ENCODE data around the gene MTA2. TPM values are rescaled to one million over a fixed set of nuclear protein-coding genes. Genes with fewer than 3 reads are reported as not detected.
"Not testable (repeated sequence)": the region's sequence is repeated elsewhere in the genome, so short reads cannot be mapped to it uniquely, and the experiment has no call there.

MTA2 gene
- total RNA-seq, 1 experiment from 2014 or later, result 117 TPM

DNA sequence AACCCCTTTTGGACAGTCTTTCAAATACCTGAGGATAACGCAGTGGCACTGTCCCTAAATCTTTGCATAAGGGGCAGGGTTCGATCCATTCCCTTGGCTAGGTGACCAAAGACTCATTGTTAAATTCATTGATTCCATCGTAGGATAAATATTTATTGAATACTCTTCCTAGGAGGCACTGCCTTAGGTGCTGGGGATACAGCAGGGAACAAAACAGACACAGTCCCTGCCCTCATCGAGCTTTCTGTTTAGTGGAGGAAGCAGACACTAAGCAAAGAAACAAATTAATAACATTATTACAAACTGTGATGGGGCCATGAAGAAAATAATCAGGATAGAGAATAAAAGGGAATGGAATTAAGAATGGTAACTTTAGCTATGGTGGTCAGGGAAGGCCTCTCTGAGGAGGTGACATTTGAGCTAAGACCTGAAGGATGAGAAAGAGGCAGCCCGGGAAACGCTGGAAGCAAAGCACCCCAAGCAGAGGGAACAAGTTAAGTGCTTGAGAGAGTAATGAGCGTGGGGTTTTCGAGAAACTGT lies 19.4 kb upstream of the MTA2 start:
- Histone ChIP-seq H3K27me3 (no peaks in the 10 kb centered on the region), H3K9me3 (no peaks in the 10 kb centered on the region), H3K36me3 (peaks cover 32% of the 10 kb centered on the region), H3K4me3 (peak overlapping the region; percentile 73)
- DNase-seq, result no peak

DNA sequence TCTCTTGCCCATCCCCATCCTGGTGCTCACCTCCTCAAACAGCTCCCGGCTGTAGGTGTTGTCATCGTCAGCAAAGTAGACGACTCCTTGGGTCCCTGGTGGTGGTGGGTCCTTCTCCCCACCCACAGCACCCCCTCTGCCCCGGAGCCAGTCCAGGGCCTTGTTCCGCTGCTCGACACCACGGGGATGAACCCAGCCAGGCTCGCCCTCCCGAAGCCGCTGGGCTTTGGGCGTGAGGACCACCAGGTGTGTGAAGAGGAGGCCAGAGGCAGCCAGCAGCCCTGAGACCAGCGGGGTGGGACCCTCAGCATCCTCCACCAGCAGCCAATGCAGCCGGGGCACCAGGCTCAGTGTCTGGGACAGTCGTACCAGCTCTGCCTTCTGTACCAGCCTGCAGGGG lies 15.3 kb upstream of the MTA2 start:
- not testable (repeated sequence) for DNase-seq, H3K9me3 ChIP-seq, H3K4me3 ChIP-seq, H3K27me3 ChIP-seq
- H3K36me3 ChIP-seq, result peaks cover 29% of the 10 kb centered on the region

DNA sequence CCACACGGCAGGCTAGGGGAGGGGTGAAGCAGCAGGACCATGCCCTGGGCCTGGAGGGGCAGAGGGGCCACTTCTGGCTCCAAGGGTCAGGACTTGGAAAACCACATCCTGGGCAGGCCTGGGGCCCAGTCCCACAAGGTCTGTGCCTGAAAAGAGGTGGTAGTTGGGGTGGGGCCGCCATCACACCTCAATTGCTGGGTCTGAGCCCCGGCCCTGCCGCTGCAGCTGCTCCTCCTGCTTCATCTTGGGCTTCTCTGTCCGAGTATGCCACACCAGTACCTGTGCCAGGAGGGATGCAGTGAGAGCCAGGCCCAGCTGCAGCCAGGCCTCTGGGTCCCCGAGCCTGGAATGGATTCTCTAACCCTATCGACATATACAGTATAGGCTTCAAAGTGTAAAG lies 13.9 kb upstream of the MTA2 start:
- H3K36me3 ChIP-seq, result peaks cover 32% of the 10 kb centered on the region
- H3K4me3 ChIP-seq, result no peak overlapping the region
- no peaks in the 10 kb centered on the region for H3K27me3 ChIP-seq
- DNase-seq, result no peak
- H3K9me3 ChIP-seq, result no peaks in the 10 kb centered on the region

DNA sequence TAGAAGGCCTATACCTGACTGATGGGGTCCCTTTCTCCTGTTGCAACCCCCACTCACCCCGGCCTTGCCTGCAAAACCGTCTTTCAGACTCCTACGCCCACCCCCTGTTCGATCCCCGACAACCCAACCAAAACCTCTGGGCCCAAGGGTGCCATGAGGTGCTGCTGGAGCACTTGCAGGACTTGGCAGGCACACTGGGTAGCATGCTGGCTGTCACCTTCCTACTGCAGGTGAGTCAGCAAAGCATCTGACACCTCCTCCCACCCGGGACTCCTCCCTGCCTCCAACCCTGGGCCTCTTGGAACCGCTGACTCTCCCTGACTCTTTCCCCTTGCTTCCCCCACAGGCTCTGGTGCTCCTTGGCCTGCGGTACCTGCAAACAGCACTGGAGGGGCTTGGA lies 12.6 kb upstream of the MTA2 start:
- peaks cover 36% of the 10 kb centered on the region for H3K36me3 ChIP-seq
- DNase-seq, result peak; percentile 27
- H3K9me3 ChIP-seq, result no peaks in the 10 kb centered on the region
- no peak overlapping the region for H3K4me3 ChIP-seq
- no peaks in the 10 kb centered on the region for H3K27me3 ChIP-seq

DNA sequence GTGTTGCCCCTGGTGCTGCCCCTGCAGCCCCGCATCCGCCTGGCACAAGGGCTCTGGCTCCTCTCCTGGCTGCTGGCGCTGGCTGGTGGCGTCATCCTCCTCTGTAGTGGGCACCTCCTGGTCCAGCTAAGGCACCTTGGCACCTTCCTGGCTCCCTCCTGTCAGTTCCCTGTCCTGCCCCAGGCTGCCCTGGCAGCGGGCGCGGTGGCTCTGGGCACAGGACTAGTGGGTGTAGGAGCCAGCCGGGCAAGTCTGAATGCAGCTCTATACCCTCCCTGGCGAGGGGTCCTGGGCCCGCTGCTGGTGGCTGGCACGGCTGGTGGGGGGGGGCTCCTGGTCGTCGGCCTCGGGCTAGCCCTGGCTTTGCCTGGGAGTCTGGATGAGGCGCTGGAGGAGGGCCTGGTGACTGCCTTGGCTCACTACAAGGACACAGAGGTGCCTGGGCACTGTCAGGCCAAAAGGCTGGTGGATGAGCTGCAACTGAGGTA lies 11.7 kb upstream of the MTA2 start:
- H3K27me3 ChIP-seq, result no peaks in the 10 kb centered on the region
- no peak for DNase-seq
- no peak overlapping the region; the same call in 1 of the 2 replicates for H3K4me3 ChIP-seq
- H3K9me3 ChIP-seq, result no peaks in the 10 kb centered on the region
- peaks cover 36% of the 10 kb centered on the region for H3K36me3 ChIP-seq

DNA sequence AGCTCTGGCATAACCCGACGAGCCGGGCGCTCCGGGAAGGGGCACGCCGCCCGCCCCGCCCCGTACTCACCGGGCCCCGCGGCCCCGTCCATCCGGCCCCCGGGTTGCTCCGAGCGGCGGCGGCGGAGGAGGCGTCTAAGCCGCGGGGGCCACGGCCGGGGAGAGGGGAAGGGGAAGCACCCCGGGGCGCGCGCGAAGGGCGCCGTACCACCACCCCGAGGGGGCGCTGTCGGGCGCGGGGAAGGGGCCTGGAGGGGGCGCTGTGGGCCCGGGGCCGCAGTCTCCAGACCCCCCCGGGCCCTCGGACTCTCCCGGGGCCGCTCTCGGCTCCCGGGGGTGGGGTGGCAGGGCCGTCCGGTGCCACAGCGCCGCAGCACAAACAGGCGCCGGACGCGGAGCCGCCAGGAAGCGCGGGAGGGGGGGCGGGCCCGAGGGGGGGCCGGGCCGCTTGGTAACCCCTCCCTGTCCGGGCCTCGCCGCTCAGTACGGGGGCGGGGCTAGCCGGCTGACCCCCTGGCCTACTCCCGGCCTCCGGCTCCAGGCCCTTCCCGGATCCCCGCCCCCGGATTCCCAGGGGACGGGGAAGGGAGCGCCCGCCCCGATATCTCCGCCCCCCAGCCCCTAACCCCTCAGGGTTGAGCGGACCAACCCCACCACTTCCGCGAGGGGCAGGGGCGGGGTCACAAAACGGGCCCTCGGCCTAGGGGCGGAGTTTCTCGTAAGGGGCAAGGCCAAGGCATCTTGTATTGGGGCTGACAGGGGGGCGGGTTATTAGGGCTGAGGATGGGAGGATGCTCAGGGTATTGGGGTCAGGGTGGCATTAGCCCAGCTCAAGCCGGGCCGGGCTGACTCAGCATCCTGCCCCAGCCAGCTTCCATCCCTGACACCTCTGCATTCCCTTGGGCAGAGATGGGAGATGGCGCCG lies 11.0 kb upstream of the MTA2 start, which contains the start of the genes EML3 and ROM1:
TSS of gene EML3 (minus strand) at position 410 of the 925 bp plus-strand sequence. CDS start at position 92, 318 bp downstream.
TSS of gene ROM1 (plus strand) at position 892 of the 925 bp plus-strand sequence. CDS start at position 917, 25 bp downstream.
- peak; percentile 96 for DNase-seq
- H3K27me3 ChIP-seq, result no peaks in the 10 kb centered on the region
- no peaks in the 10 kb centered on the region for H3K9me3 ChIP-seq
- peaks cover 38% of the 10 kb centered on the region for H3K36me3 ChIP-seq
- peak within 1 kb of the TSS; percentile 77 for H3K4me3 ChIP-seq

DNA sequence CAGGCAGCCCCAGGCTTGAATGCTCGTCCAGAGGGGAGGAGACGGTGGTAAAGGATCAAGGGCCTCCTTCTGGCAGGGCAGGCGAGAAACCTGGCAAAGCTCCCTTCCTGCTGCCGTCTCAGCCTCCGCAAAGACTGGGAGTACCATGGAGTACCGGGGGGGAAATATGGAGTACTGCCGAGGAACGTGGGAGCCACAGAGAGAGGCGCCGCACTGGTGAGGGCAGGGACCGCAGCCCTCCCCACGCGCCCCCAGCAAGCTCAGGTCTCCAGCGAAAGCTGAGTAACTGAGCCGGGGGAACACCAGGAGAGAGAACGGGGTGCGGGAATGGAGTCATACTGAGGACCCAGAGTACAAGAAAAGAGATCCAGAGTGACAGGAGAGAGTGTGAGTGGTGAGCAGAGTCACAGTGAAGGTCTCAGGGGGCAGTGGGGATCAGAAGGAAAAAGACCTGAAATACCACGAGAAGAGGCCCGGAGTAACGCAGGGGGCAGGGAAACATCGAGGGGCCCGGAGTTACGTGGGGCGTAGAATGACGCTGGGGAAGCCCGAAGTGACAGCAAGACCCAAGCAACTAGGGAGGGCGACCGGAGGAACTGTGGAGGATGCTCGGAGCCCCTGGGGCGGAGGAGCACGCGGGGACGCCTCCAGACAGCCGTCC lies 10.2 kb upstream of the MTA2 start:
- peak overlapping the region; percentile 77 for H3K4me3 ChIP-seq
- H3K36me3 ChIP-seq, result peaks cover 36% of the 10 kb centered on the region
- H3K9me3 ChIP-seq, result no peaks in the 10 kb centered on the region
- peak; percentile 81 for DNase-seq
- H3K27me3 ChIP-seq, result no peaks in the 10 kb centered on the region

DNA sequence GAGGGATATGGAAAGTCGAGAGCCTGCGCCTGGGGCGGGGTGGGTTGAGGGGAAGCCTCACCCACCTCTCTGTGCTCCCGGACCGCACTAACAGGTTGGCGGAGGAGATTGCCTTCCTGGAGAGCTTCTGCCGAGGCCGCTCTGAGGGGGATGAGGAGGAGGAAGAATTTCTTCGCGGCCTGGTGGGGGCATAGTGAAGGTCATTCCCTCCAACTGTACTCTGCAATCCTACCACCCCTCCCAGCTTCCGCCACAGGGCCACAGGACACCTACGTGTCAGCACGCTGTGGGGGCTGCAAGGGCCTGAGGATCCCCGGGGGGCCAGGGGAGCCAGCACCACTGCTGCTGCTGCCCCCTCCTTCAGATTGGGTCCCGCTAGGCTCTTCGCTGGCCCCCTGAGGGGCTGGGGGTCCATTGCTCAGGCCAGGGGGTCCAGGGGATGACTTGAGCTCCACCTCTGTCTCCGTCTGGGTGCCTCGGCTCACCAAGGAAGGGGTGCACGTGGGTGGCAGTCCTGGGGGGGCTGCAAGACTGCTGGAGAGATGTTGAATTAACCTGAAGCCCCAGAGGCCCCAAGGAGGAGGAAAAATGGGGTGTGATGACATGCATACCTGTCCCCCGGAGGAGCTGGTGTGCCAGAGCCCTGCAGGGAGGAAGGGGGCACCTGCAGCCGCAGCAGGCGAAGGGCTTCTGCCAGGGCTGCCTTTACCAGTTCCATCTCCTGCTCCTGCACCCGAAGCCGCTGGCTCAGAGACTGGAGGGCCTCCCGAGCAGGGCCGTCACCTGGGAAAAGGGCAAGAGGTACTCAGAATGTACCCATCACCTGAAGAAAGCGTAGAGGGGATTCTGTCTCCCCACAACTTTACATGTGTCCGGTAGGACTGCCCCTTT lies 9.4 kb upstream of the MTA2 start:
- Histone ChIP-seq H3K36me3 (peaks cover 35% of the 10 kb centered on the region), H3K4me3 (peak overlapping the region; percentile 77), H3K27me3 (no peaks in the 10 kb centered on the region), H3K9me3 (no peaks in the 10 kb centered on the region)
- DNase-seq, result no peak

DNA sequence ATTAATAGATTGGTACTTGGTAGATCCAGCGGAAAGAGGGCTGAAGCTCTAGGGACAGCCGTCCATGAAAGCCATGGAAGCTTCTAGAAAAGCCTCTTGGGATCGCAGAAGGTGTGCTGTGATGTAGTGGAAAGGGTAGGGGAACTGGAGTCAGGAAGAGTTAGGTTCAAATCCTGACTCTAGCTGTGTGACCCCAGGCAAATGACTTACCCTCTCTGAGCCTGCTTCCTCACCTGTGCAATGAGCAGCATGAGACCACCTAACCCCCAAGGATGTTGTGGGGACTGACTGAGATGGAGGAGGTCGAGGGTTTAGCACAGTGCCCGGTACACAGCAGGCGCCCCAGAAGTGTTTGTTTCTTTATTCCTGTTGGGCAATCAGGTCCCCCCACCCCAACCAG lies 8.7 kb upstream of the MTA2 start:
- no peak overlapping the region for H3K4me3 ChIP-seq
- H3K9me3 ChIP-seq, result no peaks in the 10 kb centered on the region
- no peak for DNase-seq
- H3K36me3 ChIP-seq, result peaks cover 29% of the 10 kb centered on the region
- no peaks in the 10 kb centered on the region for H3K27me3 ChIP-seq

DNA sequence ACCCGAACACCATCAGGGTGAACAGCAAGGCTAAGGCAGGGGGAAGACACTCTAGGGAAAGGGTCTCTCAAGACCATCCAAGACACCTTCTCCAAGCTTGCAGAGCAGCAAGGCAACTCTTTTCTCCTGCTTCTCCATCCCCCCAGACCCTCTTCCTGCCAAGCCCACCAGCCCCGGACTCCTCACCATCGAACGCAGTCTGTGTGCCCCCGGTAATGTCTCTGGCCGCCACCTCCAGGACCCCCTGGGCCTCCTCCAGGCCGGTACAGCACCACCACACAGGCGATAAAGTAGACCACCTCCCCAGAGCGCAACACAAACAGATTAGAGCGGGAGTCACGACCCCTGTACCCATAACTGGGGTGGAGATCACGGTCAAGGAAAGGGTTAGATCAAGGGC lies 7.1 kb upstream of the MTA2 start:
- Histone ChIP-seq H3K9me3 (no peaks in the 10 kb centered on the region), H3K4me3 (no peak overlapping the region), H3K27me3 (no peaks in the 10 kb centered on the region), H3K36me3 (peaks cover 28% of the 10 kb centered on the region)
- no peak for DNase-seq

DNA sequence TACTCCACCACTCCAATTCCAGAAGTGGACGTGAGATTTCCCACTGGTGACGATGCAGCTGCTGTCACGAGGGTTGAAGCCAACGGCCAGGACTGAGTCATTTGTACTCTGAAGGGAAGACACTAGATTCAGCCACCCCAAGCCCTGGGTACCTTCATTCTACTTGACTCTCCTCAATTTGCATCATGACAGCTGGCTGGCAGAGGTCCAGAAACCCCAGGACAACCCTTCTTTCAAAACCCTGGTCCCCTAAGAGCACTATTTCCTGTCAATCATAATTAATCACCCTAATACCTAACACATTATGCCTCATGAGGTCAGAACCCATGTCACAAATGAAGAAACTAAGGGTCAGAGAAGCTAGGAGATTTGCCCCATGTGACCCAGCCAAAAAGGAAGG lies 6.0 kb upstream of the MTA2 start:
- Histone ChIP-seq H3K27me3 (no peaks in the 10 kb centered on the region), H3K36me3 (peaks cover 30% of the 10 kb centered on the region), H3K4me3 (no peak overlapping the region), H3K9me3 (no peaks in the 10 kb centered on the region)
- DNase-seq, result no peak

DNA sequence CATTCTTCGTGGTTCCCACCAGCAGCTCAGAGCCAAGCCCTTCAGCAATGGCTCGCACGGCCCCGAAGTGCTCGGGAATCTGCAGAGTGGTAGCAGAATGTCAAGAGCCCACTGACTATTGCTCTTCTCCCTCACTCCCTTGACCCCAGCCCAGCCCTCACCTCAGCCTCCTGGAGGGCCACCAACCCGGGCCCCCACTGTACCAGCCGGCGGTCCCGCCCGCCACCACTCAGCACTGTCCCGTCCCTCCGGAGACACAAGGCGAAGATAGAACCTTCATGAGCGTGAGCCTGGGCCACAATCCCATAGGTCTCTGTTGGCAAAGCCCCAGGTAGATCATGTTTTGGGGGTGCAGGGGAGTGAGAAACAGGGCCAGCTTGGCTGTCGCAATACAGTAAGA lies 4.2 kb upstream of the MTA2 start:
- DNase-seq, result no peak
- peaks cover 36% of the 10 kb centered on the region for H3K36me3 ChIP-seq
- H3K27me3 ChIP-seq, result no peaks in the 10 kb centered on the region
- no peaks in the 10 kb centered on the region for H3K9me3 ChIP-seq
- no peak overlapping the region for H3K4me3 ChIP-seq

DNA sequence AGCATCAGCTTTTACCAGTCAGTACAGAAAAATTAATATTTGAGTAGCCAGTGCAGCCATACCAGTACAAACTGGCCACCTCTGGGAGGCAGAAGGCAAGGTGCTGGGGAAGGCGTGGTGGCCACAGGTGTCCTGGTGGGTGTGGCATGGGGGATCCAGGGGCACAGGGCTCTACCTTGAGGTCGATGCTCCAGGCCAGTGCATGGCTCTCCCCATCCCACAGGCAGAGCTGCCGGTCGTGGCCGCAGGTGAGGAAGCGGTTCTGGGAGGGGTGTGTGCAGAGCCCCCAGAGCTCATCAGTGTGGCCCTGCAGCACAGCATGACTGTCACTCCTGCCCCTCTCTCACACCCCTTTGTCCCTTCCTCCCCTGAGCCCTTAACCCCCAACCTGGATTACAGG lies 3.8 kb upstream of the MTA2 start:
- H3K4me3 ChIP-seq, result no peak overlapping the region
- no peaks in the 10 kb centered on the region for H3K9me3 ChIP-seq
- peaks cover 36% of the 10 kb centered on the region for H3K36me3 ChIP-seq
- DNase-seq, result no peak
- H3K27me3 ChIP-seq, result no peaks in the 10 kb centered on the region

DNA sequence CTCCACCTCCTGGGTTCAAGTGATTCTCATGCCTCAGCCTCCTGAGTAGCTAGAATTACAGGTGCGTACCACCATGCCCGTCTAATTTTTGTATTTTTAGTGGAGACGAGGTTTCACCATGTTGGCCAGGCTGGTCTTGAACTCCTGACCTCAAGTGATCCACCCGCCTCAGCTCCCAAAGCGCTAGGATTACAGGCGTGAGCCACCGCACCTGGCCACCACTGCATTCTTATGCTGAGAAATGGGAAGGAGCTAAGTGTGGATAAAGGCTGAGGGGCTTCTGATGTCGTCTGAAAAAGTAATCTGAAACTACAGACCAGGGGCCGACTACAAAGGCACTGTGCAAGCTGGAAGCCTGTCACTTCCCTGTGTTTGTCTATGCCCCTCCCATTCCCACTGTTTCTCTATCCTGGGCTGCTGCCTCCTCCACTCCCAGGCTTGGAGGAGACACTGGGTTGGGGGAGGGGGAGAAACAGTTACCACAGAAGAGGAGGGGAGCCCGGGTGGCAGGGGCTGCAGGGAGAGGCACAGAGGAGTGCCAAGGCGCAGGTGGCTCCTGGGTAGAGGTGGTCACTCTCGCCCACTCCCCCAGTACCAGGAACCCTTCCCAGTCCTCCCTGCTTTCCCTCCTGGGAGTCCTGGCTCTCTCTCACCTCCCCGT lies 2.9 kb upstream of the MTA2 start:
- no peak for DNase-seq
- H3K36me3 ChIP-seq, result peaks cover 38% of the 10 kb centered on the region
- H3K4me3 ChIP-seq, result no peak overlapping the region
- no peaks in the 10 kb centered on the region for H3K27me3 ChIP-seq
- H3K9me3 ChIP-seq, result no peaks in the 10 kb centered on the region

DNA sequence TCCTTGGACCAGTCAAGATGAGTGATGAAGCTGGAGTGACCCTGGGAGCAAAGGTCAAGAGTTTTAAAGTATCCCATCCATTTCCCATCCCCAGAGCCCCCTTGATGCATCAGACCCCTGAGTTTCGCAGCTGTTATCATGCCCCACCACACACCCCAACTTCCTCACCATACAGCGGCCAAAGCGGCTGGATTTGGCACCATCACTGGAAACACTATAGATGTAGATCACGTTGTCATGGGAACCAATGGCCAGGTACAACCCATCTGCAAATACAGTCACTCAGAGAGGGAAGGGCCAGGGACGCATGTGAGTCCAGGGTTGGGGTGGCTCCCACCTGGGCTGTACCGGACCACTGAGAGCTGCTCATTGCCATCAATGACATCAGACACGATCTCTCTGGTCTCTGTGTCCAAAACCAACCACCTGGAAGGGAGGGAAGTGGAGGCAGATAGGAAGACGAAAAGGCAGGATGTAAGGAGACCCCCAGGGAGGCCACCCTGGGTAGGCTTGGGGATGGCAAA lies 2.2 kb upstream of the MTA2 start:
- no peaks in the 10 kb centered on the region for H3K9me3 ChIP-seq
- DNase-seq, result no peak
- no peak overlapping the region for H3K4me3 ChIP-seq
- H3K27me3 ChIP-seq, result no peaks in the 10 kb centered on the region
- H3K36me3 ChIP-seq, result peaks cover 40% of the 10 kb centered on the region

DNA sequence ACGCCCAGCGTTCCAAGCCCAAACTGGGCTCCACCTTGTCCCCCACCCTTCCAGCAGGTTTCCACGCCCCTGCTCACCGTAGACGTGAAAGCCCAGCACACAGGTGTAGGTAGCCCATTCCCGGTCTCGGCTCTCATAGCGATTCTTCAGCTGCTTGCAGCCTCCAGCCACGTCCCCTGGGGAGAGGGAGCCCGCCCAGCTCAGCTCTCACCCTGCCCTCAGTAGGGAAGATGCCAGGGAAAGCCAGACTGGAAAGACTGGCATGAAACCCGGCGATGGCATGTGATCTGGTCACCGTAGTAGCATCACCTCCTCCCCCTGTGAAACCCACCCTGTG lies 1.4 kb upstream of the MTA2 start:
- Histone ChIP-seq H3K36me3 (peaks cover 44% of the 10 kb centered on the region), H3K4me3 (no peak overlapping the region), H3K9me3 (no peaks in the 10 kb centered on the region), H3K27me3 (no peaks in the 10 kb centered on the region)
- DNase-seq, result no peak
